Endothelial cell (in vitro differentiated cells): Measurements from ENCODE around the gene FRMD1. TPM values are rescaled to one million over a fixed set of nuclear protein-coding genes. Genes with fewer than 3 reads are reported as not detected.

Experiments used
- DNase-seq: peaks from one replicate; pipeline ENCODE4 v3.0.0; 2021; ENCODE audit warnings: low spot score
- H3K27ac Mint-ChIP-seq: one replicate; pipeline ENCODE4 v1.8.0; 2021; ENCODE audit warnings: mixed read lengths, inconsistent platforms; ENCODE audit not compliant: unreplicated experiment
- H3K27me3 Mint-ChIP-seq: one replicate; pipeline ENCODE4 v1.8.0; 2021; ENCODE audit warnings: mild to moderate bottlenecking, moderate library complexity, mixed read lengths, inconsistent platforms; ENCODE audit not compliant: unreplicated experiment
- H3K36me3 Mint-ChIP-seq: one replicate; pipeline ENCODE4 v1.8.0; 2021; ENCODE audit warnings: mild to moderate bottlenecking, low read depth, mixed read lengths, inconsistent platforms; ENCODE audit not compliant: unreplicated experiment
- H3K4me1 Mint-ChIP-seq: one replicate; pipeline ENCODE4 v1.8.0; 2021; ENCODE audit warnings: mild to moderate bottlenecking, mixed read lengths, inconsistent platforms; ENCODE audit not compliant: unreplicated experiment
- H3K4me3 Mint-ChIP-seq: one replicate; pipeline ENCODE4 v1.8.0; 2021; ENCODE audit warnings: mild to moderate bottlenecking, mixed read lengths, inconsistent platforms; ENCODE audit not compliant: unreplicated experiment
- H3K9me3 Mint-ChIP-seq: one replicate; pipeline ENCODE4 v1.8.0; 2021; ENCODE audit warnings: mixed read lengths, inconsistent platforms; ENCODE audit not compliant: unreplicated experiment
- CTCF ChIP-seq: fragments of 200-600 bp; sonication (generic); IDR thresholded peaks from one replicate; pipeline ENCODE4 v1.5.0; 2021; ENCODE audit warnings: antibody characterized with exemption; ENCODE audit not compliant: unreplicated experiment
- total RNA-seq: library from RNA; stranded (reverse); fragmentation: NEBNext Ultra II Directional; extraction: Animal tissue kit (Norgen Biotek cat#: 25700); gene quantifications from one replicate; pipeline ENCODE4 v1.2.1, GENCODE V29; 2021; ENCODE audit not compliant: unreplicated experiment

The FRMD1 gene
- total RNA-seq, 1 donor from 2014 or later: 0.05 TPM

DNA sequence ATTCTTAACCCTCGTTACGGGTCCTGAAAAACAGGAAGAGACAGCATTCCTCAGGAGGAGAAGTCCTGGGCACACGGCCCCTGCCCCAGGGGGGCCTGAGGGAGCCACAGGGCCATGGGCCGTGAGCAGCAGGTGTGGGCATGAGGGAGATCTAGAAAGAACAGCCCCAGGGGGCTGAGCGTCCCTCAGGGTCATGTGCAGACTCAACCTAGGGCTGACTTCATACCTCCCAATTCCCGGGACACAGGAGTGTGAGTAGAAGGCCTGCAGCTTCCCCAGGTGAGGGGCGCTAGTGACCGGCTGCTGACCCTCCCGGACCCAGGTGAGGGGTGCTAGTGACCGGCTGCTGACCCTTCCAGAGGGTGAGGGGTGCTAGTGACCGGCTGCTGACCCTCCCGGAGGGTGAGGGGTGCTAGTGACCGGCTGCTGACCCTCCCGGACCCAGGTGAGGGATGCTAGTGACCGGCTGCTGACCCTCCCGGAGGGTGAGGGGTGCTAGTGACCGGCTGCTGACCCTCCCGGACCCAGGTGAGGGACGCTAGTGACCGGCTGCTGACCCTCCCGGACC is 35.1 kb downstream of the FRMD1 start:
- no peak overlapping the region for H3K27ac Mint-ChIP-seq
- peaks cover 2% of the 10 kb centered on the region for H3K27me3 Mint-ChIP-seq
- peaks cover 9% of the 10 kb centered on the region for H3K36me3 Mint-ChIP-seq
- peaks cover 9% of the 10 kb centered on the region for H3K4me1 Mint-ChIP-seq
- no peak overlapping the region for H3K4me3 Mint-ChIP-seq
- TF ChIP-seq CTCF: no peak
- DNase-seq: no peak
- H3K9me3 Mint-ChIP-seq: peaks cover 9% of the 10 kb centered on the region

GRCh38 chr6:168043193-168043847 is 35.7 kb downstream of the FRMD1 start:
- H3K27me3 Mint-ChIP-seq: peaks cover 2% of the 10 kb centered on the region

DNA sequence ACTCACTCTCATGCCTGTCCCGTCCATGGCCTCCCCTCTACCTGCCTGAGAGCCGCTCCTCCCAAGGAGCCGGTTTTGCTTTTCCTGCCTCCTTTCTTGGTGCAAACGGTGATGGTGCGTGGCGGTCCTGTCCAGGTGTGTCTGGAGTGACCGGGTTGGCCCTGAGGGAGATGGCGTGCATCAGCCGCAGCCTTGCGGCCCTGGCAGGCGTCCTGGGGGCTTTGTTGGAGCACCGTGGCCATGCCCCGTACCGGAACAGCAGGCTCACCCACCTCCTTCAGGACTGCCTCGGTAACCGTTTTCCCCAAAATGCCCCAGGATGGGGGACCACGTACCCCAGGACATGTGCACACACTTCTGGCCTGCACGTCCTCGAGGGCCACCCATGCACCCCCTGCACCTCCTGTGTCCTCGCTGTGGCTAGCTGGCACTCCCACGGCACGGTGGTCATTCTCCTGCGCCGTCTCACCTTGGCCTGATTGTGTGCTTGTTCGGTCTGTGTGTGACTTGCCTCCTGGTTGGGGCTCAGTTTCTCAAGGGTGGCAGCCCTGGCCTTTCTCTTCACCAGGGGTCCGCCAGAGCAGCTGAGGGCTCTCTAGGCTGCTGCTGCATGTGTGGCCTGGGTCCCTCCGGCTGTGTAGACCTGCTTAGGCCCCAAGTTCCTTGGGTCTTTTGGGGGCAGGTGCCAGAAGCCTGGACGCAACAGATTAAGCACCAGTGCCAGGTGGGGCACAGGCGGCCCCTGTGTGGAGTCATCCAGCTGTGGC is 36.4 kb downstream of the FRMD1 start:
- H3K4me3 Mint-ChIP-seq: no peak overlapping the region
- DNase-seq: no peak
- peaks cover 9% of the 10 kb centered on the region for H3K4me1 Mint-ChIP-seq
- peaks cover 16% of the 10 kb centered on the region for H3K36me3 Mint-ChIP-seq
- H3K27me3 Mint-ChIP-seq: peaks cover 2% of the 10 kb centered on the region
- no peak overlapping the region for H3K27ac Mint-ChIP-seq
- no peak for TF ChIP-seq CTCF
- peaks cover 9% of the 10 kb centered on the region for H3K9me3 Mint-ChIP-seq

More at GRCh38 chr6:168043193-168043847, 35.7 kb downstream of the FRMD1 start:
- Mint-ChIP-seq H3K36me3 (peaks cover 14% of the 10 kb centered on the region), H3K9me3 (peaks cover 9% of the 10 kb centered on the region), H3K27ac (no peak overlapping the region), H3K4me1 (peaks cover 9% of the 10 kb centered on the region), H3K4me3 (no peak overlapping the region)
- TF ChIP-seq CTCF: no peak
- no peak for DNase-seq

- peaks cover 21% of the 10 kb centered on the region for H3K36me3 Mint-ChIP-seq
Observed at GRCh38 chr6:168041928-168042327, 37.1 kb downstream of the FRMD1 start.

More at GRCh38 chr6:168041928-168042327, 37.1 kb downstream of the FRMD1 start:
- Mint-ChIP-seq H3K27ac (no peak overlapping the region), H3K4me1 (peaks cover 11% of the 10 kb centered on the region), H3K27me3 (peaks cover 2% of the 10 kb centered on the region), H3K9me3 (peaks cover 14% of the 10 kb centered on the region), H3K4me3 (no peak overlapping the region)
- TF ChIP-seq CTCF: no peak
- DNase-seq: no peak
